ENCODE data around the gene ACTA1. TPM values are rescaled to one million over a fixed set of nuclear protein-coding genes. Genes with fewer than 3 reads are reported as not detected.

ACTA1 gene
- total RNA-seq: not detected in 2 replicates

GRCh38 chr1:229434005-229434640 is at the start of gene ACTA1:
ACTA1 (minus strand) TSS chr1:229434094; CDS start chr1:229433115, 979 bp downstream.

Other genes with a start within 250 kb of the ACTA1 start
- gene RAB4A, start 163.0 kb downstream of the ACTA1 start, total RNA-seq: 29.1 and 30.9 TPM in 2 replicates
- gene CCSAP, start 91.0 kb downstream of the ACTA1 start, total RNA-seq: 2.5 and 3.2 TPM in 2 replicates
- gene NUP133, start 74.2 kb upstream of the ACTA1 start, total RNA-seq: 20.3 and 28.3 TPM in 2 replicates
- gene ABCB10, start 124.6 kb upstream of the ACTA1 start, total RNA-seq: 7.2 and 12.1 TPM in 2 replicates
- gene TAF5L, start 192.0 kb upstream of the ACTA1 start, total RNA-seq: 7.7 and 7.9 TPM in 2 replicates
- gene URB2, start 192.2 kb upstream of the ACTA1 start, total RNA-seq: 4.5 and 5.9 TPM in 2 replicates